MCF 10A (cell line): ENCODE measurements around the gene ZSCAN12. TPM values are rescaled to one million over a fixed set of nuclear protein-coding genes. Genes with fewer than 3 reads are reported as not detected.
"Not testable (repeated sequence)": the region's sequence is repeated elsewhere in the genome, so short reads cannot be mapped to it uniquely, and the experiment has no call there.

Source experiments
- BruUV-seq: library from RNA; stranded (reverse); fragments of 400-500 nt; replicated peaks from 2 replicates; lab custom pipeline; 2021; lab: Mats Ljungman, UMichigan
- CTCF ChIA-PET: fragments of 300-600 bp; sonication (Branson Sonifier 250); formaldehyde crosslinking; extraction: SDS; loops from one replicate; lab custom pipeline; 2021; ENCODE audit warnings: antibody characterized with exemption, inconsistent platforms; lab: Yijun Ruan, JAX
- POLR2A ChIA-PET: fragments of 300-600, 350-650 bp; sonication (Branson Sonifier 250); formaldehyde crosslinking; extraction: SDS; loops from one replicate; lab custom pipeline; 2020; ENCODE audit warnings: antibody characterized with exemption, inconsistent platforms; lab: Yijun Ruan, JAX
- DNase-seq: peaks from one replicate; pipeline ENCODE4 v3.0.0-alpha.2; 2018; ENCODE audit not compliant: unreplicated experiment
- H3K27ac Mint-ChIP-seq: one replicate; pipeline ENCODE4 v1.8.0; 2022; ENCODE audit warnings: mild to moderate bottlenecking, low read depth, mixed read lengths; ENCODE audit not compliant: unreplicated experiment
- H3K27me3 Mint-ChIP-seq: one replicate; pipeline ENCODE4 v1.8.0; 2022; ENCODE audit warnings: mixed read lengths; ENCODE audit not compliant: insufficient read depth, unreplicated experiment
- H3K36me3 Mint-ChIP-seq: one replicate; pipeline ENCODE4 v1.8.0; 2022; ENCODE audit warnings: mild to moderate bottlenecking, moderate library complexity, mixed read lengths; ENCODE audit not compliant: insufficient read depth, unreplicated experiment
- H3K4me1 Mint-ChIP-seq: one replicate; pipeline ENCODE4 v1.8.0; 2022; ENCODE audit warnings: mixed read lengths; ENCODE audit not compliant: insufficient read depth, unreplicated experiment
- H3K4me3 Mint-ChIP-seq: one replicate; pipeline ENCODE4 v1.8.0; 2022; ENCODE audit warnings: mild to moderate bottlenecking, moderate library complexity, mixed read lengths; ENCODE audit not compliant: unreplicated experiment
- H3K9me3 Mint-ChIP-seq: one replicate; pipeline ENCODE4 v1.8.0; 2022; ENCODE audit warnings: mixed read lengths; ENCODE audit not compliant: unreplicated experiment
- intact Hi-C: fragments of 100-400 bp; cut with micrococcal nuclease; formaldehyde crosslinking; loops from 2 replicates; pipeline ENCODE4 v1.14.1; 2022
- total RNA-seq: library from RNA; stranded (reverse); gene quantifications from 2 replicates; pipeline ENCODE4 v1.2.3, GENCODE V29; 2022
- TF ChIP-seq, protein P1 (sequence below): fragments of 200-600 bp; IDR thresholded peaks from one replicate; pipeline ENCODE4 v1.8.0; 2022; ENCODE audit warnings: antibody characterized with exemption, mild to moderate bottlenecking; ENCODE audit not compliant: unreplicated experiment

ZSCAN12 gene
- total RNA-seq, 1 experiment from 2014 or later = 4.4 TPM

DNA sequence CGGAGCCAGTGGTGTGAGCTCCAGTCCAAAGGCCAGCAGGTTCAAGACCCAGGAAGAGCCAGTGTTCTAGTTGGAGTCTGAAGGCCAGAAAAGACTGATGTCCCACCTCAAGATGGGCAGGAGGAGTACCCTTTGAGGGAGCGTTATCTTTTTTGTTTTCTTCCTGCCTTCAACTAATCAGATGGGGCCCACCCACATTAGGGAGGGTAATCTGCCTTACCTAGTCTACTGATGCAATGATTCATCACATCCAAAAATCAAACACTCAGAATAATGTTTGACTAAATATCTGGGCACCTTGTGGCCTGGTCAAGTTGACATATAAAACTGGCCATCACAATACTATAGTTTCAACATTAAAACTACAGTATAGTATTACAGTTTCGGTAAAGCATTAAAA is 30.1 kb downstream of the ZSCAN12 start:
- intact Hi-C loops = no loop called here
- Mint-ChIP-seq H3K36me3 (no peaks in the 10 kb centered on the region), H3K4me3 (no peak overlapping the region), H3K4me1 (no peaks in the 10 kb centered on the region), H3K9me3 (no peaks in the 10 kb centered on the region), H3K27ac (no peak overlapping the region), H3K27me3 (no peaks in the 10 kb centered on the region)
- no TSS peak for BruUV-seq
- CTCF ChIA-PET = no interaction called here
- TF ChIP-seq, protein P1, sequence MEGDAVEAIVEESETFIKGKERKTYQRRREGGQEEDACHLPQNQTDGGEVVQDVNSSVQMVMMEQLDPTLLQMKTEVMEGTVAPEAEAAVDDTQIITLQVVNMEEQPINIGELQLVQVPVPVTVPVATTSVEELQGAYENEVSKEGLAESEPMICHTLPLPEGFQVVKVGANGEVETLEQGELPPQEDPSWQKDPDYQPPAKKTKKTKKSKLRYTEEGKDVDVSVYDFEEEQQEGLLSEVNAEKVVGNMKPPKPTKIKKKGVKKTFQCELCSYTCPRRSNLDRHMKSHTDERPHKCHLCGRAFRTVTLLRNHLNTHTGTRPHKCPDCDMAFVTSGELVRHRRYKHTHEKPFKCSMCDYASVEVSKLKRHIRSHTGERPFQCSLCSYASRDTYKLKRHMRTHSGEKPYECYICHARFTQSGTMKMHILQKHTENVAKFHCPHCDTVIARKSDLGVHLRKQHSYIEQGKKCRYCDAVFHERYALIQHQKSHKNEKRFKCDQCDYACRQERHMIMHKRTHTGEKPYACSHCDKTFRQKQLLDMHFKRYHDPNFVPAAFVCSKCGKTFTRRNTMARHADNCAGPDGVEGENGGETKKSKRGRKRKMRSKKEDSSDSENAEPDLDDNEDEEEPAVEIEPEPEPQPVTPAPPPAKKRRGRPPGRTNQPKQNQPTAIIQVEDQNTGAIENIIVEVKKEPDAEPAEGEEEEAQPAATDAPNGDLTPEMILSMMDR = no peak
- POLR2A ChIA-PET = no interaction called here
- DNase-seq = no peak

DNA sequence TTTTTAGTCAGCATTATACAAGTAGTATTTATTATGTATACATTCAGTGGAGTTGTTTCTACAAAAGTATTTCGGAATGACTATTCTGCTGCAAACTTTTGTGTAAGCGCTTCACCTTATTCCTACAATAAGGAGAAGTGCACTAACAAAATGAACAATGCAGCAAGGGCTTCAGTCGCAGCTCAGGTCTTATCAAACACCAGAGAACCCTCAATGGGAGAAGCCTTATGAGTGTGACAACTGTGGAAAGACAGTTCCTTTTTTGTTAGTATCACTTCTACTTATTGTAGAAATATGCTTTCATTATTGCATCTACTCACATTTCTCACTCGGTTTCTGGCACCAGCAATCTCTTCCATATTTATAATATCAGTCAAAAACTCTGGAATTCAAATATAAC is 31.0 kb downstream of the ZSCAN12 start:
- ChIA-PET CTCF (no interaction called here), POLR2A (no interaction called here)
- TF ChIP-seq, protein P1 = no peak
- no peak overlapping the region for H3K27ac Mint-ChIP-seq
- intact Hi-C loops = no loop called here
- H3K4me1 Mint-ChIP-seq = no peaks in the 10 kb centered on the region
- BruUV-seq = no TSS peak
- no peaks in the 10 kb centered on the region for H3K9me3 Mint-ChIP-seq
- peaks cover 6% of the 10 kb centered on the region for H3K36me3 Mint-ChIP-seq
- H3K4me3 Mint-ChIP-seq = no peak overlapping the region
- DNase-seq = no peak
- H3K27me3 Mint-ChIP-seq = no peaks in the 10 kb centered on the region

DNA sequence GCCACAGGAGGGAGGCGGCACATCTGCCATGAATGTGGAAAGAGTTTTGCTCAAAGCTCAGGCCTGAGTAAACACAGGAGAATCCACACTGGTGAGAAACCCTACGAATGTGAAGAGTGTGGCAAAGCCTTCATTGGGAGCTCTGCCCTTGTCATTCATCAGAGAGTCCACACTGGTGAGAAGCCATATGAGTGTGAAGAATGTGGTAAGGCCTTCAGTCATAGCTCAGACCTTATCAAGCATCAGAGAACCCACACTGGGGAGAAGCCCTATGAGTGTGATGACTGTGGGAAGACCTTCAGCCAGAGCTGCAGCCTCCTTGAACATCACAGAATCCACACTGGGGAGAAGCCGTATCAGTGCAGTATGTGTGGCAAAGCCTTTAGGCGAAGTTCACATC is 34.0 kb downstream of the ZSCAN12 start:
- DNase-seq, BruUV-seq, CTCF ChIA-PET, H3K27me3 Mint-ChIP-seq, H3K27ac Mint-ChIP-seq, H3K4me3 Mint-ChIP-seq, H3K9me3 Mint-ChIP-seq, H3K4me1 Mint-ChIP-seq, intact Hi-C loops: not testable (repeated sequence)
- peaks cover 23% of the 10 kb centered on the region for H3K36me3 Mint-ChIP-seq
- POLR2A ChIA-PET = interaction anchor here (1.5 kb wide), 1 partner anchor 17 kb away, joined by 7 read pairs; no protein-coding TSS in a partner anchor

DNA sequence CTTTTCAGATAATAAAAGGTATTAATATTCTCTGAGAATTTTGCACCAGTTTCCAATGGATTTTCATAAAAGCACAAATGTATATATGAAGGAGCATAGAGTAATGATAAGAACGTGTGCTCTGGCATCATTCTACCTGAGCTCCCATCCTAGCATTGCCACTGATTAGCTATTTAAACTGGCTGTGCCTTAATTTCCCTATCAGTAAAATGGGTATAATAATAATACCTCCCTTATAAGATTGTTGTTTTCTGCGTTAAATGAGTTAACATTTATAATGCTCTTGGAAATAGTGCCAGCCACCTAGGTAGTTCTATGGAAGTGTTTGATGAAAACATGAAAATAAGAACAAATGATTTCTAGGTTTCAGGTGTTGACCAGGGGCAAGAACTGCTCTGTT is 38.6 kb downstream of the ZSCAN12 start:
- BruUV-seq = no TSS peak
- TF ChIP-seq, protein P1 = no peak
- H3K36me3 Mint-ChIP-seq = peaks cover 29% of the 10 kb centered on the region
- ChIA-PET POLR2A (interaction anchor here (1.2 kb wide), 1 partner anchor 11 kb away, joined by 5 read pairs; no protein-coding TSS in a partner anchor), CTCF (interaction anchor here (0.6 to 0.7 kb wide), 3 partner anchors 28 to 215 kb away, joined by 3 to 6 read pairs (median 4); no protein-coding TSS in a partner anchor)
- intact Hi-C loops = no loop called here
- H3K27me3 Mint-ChIP-seq = no peaks in the 10 kb centered on the region
- H3K4me1 Mint-ChIP-seq = peaks cover 6% of the 10 kb centered on the region
- no peak overlapping the region for H3K4me3 Mint-ChIP-seq
- no peak for DNase-seq
- H3K27ac Mint-ChIP-seq = no peak overlapping the region
- H3K9me3 Mint-ChIP-seq = no peaks in the 10 kb centered on the region

DNA sequence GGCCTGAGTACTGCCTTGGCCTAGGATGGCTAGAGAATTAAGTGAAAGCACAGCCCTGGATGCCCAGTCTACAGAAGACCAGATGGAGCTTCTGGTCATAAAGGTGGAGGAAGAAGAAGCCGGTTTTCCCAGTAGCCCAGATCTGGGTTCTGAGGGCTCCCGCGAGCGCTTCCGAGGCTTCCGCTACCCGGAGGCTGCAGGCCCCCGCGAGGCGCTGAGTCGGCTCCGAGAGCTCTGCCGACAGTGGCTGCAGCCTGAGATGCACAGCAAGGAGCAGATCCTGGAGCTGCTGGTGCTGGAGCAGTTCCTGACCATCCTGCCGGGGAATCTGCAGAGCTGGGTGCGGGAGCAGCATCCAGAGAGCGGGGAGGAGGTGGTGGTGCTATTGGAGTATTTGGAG is 40.0 kb downstream of the ZSCAN12 start:
- DNase-seq, H3K27me3 Mint-ChIP-seq, H3K9me3 Mint-ChIP-seq, H3K27ac Mint-ChIP-seq, BruUV-seq, H3K4me1 Mint-ChIP-seq, H3K4me3 Mint-ChIP-seq: not testable (repeated sequence)
- POLR2A ChIA-PET = interaction anchor here (1.0 to 1.2 kb wide), 2 partner anchors 11 to 23 kb away, joined by 3 read pairs; no protein-coding TSS in a partner anchor
- peaks cover 29% of the 10 kb centered on the region for H3K36me3 Mint-ChIP-seq
- CTCF ChIA-PET = interaction anchor here (0.6 to 5.3 kb wide), 3 partner anchors 23 to 214 kb away, joined by 3 to 35 read pairs (median 4); no protein-coding TSS in a partner anchor
- intact Hi-C loops = loop anchor here (5.0 kb wide), 2 partner anchors 92 to 457 kb away; partner anchors contain the start of gene ZSCAN26
